Stimulated activated CD8-positive, alpha-beta memory T cell treated with anti-CD3 and anti-CD28 coated beads, Interleukin-2, amount 100 ng/mL, for 1 hour (primary cell): ENCODE results near the gene RCAN1.

Source experiments
- DNase-seq, 2 donors: peaks; one replicate each; pipeline ENCODE4 v3.0.0-alpha.2; 2020; ENCODE audit warnings: low read depth in 2 of 2

The RCAN1 gene

DNA sequence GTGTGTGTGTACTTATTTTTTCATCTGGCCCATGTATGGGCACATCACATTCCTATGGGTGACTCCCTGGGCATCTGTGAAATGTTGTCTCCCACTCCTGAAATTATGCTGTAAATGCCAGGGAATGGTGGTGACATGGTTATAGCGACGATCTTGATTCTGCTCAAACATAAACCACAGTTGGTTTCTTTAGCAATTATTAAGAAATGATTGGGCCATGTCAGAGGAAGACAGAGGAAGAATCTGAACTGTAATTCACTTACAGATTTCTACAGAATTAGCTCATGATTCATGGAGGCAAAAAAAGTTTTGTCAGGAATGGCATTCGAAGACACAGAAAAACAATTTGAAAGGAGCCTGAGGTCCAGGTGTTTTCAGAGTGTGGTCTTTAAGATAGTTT, 77.1 kb downstream of the RCAN1 start:
- DNase-seq: no peak

DNA sequence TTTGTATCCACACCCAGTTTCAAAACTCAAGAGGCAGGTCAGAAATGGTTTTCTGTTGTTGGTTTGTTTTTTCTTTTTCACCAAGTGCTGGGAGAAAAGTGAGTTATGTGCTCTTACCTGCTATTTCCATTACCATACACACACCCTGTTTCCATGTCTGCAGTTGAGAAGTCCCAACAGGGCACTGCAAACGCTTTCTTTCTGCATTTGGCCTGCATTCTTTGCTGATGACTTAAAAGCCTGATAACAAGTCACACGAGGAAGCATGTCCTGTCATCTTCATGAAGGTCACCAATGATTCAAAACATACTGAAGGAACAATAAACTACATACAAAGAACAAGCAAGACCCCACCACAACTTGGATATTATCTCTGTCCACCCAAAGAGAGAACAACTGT, 78.1 kb downstream of the RCAN1 start:
- no peak for DNase-seq

DNA sequence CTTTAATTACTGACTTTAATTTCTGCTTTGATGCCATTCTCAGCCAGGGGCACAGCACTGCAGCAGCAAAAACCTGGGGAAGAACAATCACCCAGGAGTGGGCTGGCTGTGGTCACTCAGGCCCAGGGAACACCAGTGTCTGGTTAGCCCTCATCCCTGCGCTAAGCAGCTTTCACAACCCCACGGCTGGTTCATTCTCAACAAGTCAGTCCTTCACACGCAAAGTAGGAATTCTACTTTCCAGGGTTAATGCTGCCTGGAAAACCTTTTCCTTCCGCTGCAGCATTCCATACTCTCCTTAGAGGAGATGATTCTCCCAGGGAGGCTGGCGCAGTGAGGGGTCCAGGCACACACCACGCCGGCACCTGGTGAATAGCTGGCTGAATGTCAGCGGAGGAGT, 78.6 kb downstream of the RCAN1 start:
- no peak for DNase-seq

DNA sequence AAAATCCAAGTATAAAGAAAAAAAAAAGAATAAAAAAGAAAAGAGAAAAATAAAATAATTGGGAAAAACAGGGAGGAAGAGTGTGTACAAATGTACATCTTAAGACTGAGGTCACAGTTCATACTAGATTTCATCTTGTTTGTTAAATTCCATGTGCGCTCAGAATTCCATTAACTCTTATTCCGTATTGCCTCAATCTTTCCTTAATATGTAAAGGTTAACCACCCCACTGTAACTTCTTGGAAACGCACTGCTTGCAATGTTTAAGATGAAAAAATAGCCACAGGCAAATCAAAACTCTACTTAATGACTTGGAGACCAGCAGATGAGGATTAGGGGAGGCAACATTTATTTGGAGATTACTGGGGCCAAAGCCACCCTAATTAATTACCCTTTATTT, 79.0 kb downstream of the RCAN1 start:
- DNase-seq: no peak

DNA sequence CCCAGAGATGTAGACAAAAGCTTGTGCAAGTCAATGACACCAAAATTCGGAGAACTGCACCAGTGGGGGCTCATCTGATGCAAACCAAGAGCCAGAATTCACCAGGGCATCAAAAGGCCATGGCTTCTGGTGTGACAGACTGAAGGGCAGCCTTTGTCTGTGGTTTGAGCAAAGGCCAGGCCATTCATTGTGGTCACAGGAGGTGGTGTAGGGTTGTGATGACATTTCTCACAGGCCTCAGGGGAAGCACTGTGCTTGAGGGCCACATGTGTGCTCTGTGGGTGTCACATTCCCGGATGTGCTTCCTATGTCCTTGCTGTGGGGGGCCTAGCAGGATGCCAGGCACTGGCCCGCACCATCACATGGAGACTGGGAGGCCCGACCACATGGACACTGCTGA, 80.4 kb downstream of the RCAN1 start:
- DNase-seq: no peak

DNA sequence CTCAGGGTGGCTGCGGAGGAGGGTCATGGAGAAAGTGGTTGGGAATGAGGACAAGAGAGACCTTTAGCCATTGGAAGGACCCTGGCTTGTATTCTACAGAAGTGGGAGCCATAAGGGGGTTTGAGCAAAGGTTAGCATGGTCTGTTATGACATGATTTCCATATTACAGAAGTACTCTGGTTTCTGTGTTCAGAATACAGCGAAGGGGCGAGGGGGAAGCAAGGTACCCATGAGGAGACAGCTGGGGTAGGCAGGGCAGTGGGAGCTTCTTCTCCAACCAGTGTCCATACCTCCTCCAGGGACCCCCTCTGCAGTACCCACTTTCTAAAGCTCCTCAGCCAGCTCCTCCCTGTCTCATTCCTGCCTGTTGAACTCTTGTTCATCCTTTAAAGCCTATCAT, 81.0 kb downstream of the RCAN1 start:
- DNase-seq: no peak

DNA sequence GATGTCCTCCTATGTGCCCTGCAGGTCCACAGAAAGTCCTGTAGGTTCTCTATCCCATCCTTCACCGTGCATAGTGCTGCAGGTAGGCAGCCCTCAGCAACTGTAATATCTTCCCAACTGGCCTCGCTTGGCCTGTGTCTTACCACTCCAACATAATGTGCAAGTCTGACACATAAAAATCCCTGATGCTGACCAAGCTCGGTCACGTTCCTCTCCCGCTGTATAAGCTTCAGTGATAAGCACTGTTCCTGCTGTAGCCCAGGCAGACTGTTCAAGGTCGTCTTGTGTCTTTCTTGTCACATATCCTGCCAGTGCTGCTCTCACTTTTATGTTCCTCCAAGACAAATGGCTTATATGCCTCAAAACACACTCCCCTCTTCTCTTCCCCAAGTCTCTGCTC, 83.5 kb downstream of the RCAN1 start:
- no peak for DNase-seq

DNA sequence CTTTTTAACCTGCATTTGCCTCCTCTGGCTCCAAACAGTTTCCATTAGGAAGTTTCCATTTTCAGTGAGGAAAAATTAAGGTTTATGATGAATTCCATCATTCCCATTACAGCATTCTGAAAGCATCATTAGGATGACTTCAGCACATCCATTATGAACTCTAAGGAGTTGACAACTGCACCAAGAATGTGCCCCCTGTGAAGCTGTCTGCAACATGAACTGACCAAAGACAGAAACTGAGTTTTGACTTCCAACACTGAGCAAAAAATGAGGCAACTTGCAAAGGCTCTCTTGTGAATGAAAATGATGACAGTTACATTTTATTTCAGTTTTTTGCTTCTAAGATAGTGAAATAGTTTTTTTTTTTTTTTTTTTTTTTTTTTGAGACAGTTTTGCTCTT, 84.7 kb downstream of the RCAN1 start:
- DNase-seq: no peak

DNA sequence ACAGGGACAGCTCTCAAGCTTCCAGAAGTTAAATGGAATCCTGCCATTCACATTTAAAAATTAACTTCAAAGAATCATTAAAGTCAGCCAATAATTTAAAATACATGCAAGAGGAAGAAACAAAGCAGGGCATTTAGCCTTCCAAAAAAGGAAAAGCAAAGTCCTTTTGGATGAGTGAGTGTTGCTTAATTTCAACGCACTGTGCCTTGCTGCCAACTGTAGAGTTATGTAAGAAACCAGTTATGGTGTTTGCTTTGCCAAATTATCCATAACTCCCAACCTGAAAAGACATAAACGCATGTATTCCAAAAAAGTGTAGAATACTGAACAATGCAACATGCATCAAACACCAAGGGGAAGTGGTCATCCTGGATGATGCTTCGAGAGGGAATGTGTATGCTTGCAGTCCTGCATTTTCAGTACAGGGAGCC, 86.8 kb downstream of the RCAN1 start:
- no peak for DNase-seq

DNA sequence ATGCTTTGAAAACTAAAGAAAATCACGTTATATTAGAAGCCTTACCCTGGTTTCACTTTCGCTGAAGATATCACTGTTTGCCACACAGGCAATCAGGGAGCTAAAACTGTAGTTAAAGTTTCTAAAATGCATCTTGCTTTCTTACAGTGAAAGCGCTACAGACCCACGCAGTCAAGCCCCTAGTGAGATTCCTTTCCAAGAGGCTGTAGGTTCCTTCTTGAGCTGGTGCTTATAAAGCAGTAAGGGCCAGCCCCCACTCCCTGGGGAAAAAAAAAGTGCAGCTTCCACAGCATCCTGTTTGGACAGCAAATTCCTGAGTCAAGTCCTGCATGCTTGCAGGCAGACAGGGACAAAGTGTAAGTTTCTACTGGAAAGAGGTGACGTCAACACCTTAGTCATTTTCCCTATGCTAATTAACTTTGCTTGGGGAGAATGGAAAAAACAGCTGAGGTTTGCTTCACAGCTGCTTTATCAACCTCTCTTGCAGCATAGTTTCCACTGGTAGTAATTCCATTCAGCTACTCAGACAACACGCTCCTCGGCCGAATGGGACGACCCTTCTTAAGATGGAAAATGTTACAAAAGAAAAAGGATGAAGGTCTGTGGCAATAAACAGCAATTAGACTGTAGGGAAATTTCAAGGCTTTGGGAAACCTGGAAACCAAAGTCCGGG, 88.2 kb downstream of the RCAN1 start:
- no peak for DNase-seq

DNA sequence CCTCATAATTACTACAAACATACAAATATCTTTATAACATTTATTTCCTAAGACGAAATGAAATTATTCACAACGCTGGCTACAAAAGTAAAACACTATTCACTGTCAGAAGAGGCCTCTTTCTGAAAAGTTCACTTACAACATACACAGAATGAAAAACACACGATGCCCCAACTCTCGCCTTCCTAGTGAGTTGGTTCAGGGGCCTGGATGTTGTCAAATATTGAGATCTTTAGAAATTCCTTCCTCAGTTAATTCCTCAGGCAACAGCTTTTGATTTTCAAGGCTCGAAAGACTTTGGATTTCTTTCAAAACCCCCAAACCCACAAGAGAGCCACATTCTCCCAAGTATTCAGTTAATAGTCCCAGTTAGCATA, 88.7 kb downstream of the RCAN1 start:
- DNase-seq: no peak

DNA sequence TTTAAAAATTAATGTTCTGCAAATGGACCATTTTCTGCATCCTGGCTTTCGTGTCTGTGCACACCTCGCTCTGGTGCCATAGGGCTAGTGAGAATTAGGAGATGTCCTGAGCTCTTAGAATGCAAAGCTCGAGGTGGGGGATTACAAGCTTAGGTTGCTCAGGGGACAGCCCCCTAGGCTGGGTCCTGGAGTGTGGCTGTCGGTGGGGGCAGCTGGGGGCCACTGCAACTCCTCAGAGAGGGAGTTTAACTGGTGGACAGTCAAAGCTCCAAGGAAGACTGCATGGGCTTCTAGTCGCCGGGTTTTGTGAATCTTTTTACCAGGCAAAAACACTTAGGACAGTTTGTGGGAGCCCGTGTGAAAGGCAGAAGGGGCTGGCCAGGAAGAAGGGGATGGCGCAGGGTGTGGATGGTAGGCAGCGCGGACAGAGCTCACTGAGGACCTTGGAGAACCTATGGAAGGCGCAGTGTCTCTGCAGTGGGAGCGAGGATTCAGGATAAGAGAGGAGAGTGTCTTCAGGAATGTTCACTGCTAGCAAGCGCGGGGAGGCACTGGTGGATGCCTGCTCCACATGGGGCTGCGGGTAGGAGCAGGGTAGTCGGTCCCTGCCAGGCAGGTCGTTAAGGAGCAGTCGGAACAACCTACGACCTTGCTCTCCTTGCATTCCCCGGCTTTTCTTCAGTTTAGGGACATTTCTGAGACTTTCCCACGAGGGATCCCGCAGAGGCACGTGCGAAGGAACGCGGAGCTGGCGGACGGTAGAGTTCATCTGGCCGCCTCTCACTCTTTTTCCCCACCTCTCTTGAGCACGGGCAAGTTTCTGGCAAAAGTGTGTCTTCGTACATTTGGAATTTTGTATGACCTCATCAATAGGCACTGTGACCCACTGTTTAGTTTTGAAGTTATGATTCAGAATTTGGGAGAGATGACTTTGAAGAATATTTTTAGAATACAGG, 90.0 kb downstream of the RCAN1 start:
- DNase-seq: no peak

DNA sequence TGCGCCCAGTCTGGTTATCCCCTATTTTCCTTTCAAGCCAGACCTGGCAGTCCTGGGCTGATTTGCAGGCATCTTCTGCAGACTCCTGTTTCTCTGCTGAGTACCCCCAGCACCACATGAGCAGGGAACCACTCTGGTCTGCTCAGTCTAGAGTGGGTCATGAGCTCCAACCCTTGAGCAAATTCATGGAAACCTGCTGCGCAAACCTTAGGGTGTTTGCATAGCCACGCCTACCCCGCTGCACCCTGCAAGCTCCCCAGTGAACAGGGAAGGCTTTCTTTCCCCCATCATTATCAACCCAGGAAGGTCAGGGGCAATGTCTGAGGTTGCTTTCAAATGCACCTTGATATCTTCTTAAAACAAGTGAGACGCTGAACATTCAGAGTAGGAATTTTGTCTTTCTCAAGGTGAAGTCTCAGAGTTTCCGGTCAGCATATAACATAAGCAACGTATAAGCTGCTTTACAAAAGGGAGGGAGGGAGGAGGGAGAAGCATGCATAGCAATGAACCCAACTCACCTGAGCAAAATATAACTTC, 91.8 kb downstream of the RCAN1 start:
- no peak for DNase-seq

DNA sequence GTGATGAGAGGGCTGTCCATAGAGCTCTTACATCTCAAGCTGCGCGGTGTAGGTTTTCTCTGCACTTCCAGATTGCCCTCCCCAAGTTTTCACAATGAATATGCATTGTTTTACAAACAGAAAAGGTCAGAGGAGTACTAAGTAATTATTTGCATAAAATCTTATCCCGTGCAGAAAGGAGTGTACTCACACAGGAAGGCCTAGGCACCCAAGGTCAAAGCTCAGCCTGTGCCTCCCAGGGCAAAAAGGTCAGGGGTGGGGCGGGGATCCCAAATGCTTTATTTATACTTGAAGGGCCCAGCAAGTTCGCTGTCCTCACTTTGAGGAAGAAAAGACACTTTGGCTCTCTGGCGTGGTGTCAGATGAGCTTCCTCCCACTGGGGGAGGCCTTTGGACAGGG, 92.6 kb downstream of the RCAN1 start:
- DNase-seq: no peak

DNA sequence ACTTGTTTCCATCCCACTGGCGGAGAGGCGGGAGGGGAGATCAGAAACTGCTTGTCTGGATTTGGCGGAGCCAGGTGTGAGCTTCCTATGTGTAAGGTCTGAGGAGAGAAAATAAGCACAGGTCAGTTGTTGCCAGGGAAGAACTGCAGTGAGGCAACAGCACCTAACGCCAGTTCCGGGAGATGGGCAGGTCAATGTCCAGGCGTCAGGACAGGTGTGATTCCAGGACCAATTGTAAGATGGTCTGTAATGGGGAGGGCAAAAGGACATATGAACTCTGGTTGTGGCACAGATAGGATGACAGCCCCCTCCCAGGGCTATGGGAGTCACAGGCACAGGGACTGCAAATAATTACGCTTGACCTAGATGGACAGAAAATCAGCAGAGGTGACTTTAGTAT, 93.4 kb downstream of the RCAN1 start:
- no peak for DNase-seq

DNA sequence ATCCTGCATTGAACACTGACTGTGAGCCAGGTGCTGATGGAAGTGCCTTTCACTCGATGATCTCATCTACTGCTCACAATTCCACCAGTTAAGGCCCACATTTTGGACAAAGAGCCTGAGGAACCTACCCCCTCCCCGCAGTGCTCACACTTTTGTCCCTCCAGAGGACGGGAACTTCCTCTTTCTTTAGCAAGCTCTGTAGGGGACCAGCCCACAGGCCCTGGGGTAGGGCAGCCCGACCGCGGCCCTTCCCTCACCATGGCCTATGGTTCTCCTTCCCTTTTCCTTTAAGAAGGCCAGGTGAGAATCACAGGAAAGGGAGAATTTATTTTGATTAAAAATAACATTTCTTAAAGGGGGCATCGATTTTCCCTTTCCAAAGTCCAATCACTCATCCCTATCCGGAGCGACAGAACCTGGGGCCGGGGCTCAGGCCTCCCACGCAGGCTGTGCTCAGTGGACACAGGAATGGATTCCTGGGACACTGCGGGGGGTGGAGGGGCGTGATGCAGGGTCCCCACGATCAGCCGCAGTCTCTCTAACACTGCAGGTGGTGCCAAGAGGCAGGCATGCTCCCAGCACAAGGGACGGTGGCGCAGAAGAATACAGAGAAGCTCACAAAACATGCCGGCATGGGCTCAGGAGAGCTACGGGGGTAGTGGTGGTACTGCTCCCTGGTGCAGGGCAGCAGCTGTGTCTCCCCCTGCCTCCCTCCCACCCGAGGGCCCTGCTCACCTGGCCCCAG, 94.0 kb downstream of the RCAN1 start:
- no peak for DNase-seq

DNA sequence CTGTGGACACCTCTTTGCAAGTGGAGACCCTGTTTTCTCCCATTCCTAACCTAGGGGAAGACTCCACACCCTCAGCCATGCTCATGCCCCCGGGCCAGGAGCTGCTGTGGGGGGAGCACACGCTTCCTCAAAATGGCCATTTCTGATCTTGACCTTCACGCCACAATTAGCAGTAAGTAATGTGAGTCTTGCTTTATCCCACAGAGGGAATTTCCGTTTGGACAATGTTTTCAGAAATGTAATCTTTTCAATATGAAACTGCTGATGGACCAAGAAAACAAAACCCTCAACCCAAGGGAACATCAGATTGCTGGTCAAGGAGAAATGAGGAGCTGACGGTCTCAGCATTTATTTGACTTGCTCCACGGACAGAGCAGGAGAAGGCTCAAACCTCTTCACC, 94.6 kb downstream of the RCAN1 start:
- no peak for DNase-seq

DNA sequence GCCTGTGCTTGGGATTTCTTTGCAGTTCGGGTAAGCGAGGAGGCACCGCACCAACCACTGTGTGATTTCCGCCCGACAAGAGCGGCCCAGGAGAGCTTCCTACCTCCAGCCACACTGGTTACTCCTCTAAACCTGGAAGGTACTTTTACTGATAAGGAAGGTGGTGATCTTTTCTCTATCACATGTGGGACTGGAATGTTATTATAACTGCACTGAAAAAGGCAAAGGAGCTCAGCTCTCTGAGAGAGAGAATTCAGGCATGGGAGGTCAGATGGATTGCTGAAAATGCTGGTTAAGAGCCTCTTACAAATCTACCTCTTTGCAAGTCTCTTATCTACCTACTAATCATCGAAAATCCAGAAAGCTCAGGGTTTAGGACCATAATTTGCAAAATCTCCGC, 95.2 kb downstream of the RCAN1 start:
- no peak for DNase-seq

DNA sequence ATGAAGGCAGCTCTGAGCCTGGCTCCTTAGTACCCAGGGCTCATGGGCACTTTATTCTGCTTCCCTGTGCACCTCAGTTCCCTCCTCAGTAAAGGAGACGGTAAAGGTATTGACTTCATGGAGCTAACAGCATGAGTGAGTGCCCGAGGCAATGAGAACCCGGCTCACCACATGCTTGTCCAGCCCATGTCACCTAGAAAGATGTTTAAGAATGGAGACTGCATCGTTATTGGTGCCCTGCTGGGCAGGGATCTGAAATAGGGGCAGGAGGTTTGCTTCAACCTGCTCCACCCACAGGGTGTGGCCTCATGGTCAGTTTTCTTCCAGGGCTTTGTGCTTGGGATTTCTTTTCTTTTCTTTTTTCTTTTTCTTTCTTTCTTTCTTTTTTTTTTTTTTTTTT, 95.9 kb downstream of the RCAN1 start:
- DNase-seq: no peak

DNA sequence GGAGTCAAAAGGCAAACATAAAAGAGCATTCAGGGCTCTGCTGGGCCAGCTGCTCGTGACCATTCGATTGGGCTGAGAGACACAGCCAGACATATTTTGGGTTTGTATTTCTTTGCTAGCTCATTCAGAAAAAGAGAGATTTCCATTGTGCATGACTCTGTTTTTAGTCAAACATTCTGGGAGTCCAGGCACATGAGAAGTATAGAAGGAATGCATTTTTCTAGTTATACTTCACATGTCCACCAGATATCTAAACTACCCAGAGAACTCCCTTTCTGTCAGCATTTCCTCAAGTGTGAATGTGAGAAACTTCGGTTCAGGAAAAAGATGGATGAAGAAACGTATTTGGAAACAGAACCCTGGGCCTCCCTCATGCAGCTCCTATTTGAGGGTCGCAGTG, 96.6 kb downstream of the RCAN1 start:
- no peak for DNase-seq

DNA sequence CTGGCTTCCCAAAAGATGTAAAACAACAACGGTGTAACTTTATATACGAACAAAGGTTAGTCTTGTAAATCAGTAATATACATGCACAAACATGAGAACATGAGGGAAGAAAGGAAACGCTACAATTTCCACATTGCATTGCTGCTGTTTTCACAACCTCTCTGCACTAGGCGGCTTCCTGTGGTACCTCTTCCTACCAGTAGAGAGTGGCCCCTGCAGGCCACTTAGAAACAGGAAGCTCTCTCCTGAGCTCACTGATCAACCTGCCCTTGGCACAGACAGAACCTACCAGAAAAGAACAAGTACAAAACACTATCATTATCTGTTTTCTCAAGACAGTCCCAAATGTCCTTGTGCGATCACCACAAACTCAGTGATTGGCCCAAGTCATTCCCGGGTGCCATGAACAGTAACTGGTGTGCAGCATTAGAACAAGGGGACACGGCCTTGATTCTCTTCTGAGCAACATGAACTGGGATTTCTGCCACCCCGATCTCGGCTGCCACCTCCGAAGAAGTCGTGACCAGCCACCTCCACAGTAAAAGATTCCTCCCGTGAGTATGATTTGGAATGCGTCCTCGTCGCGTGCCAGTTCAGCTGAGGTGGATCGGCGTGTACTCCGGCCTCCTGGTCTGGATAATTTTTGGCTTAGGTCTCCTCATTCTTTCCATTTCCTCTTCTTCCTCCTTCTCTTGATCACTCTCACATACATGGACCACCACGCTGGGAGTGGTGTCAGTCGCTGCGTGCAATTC, 97.2 kb downstream of the RCAN1 start:
- no peak for DNase-seq

DNA sequence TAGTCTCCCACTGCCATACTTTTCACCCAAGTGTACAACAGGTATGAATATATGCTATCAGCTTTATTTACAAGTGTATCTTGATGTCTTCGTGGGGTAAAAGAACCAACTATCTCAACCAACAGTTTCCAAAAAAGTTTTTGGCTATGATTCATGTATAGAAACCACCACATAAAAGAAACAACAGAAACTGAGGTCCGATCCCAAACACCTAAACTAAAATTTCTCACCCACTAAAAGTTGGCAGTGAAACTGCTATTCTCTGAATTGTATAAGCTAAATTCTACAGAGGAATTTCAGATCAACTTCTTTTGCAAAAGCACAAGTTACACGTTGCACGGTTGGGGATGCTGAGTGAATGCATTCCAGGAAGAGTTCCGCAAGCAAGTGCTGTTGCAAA, 97.9 kb downstream of the RCAN1 start:
- DNase-seq: no peak
